Parathyroid adenoma (tissue), 2 donors: ENCODE data around the gene FHOD3.

Experiments used
- H2AFZ ChIP-seq: fragments of 300-600 bp; sonication (generic); one replicate; pipeline ENCODE4 v1.7.0; 2017; ENCODE audit warnings: antibody characterized with exemption, mild to moderate bottlenecking
- H3K27ac ChIP-seq: fragments of 300-600 bp; sonication (generic); one replicate; pipeline ENCODE4 v1.7.0; 2017
- H3K27me3 ChIP-seq: fragments of 300-600 bp; sonication (generic); one replicate; pipeline ENCODE4 v1.7.0; 2017; ENCODE audit warnings: low read length; ENCODE audit not compliant: control insufficient read depth, insufficient read depth
- H3K36me3 ChIP-seq: fragments of 300-600 bp; sonication (generic); one replicate; pipeline ENCODE4 v1.7.0; 2017; ENCODE audit warnings: low read length; ENCODE audit not compliant: control insufficient read depth, insufficient read depth
- H3K4me1 ChIP-seq: fragments of 300-600 bp; sonication (generic); one replicate; pipeline ENCODE4 v1.7.0; 2017; ENCODE audit warnings: control low read depth
- H3K4me2 ChIP-seq: fragments of 300-600 bp; sonication (generic); one replicate; pipeline ENCODE4 v1.7.0; 2017; ENCODE audit warnings: low read length
- H3K4me3 ChIP-seq: fragments of 300-600 bp; sonication (generic); one replicate; pipeline ENCODE4 v1.7.0; 2017; ENCODE audit warnings: low read depth, low read length
- H3K79me2 ChIP-seq: fragments of 300-600 bp; sonication (generic); one replicate; pipeline ENCODE4 v1.7.0; 2017; ENCODE audit warnings: control low read depth
- H3K9ac ChIP-seq: fragments of 300-600 bp; sonication (generic); one replicate; pipeline ENCODE4 v1.7.0; 2017; ENCODE audit warnings: mild to moderate bottlenecking
- H3K9me3 ChIP-seq: fragments of 300-600 bp; sonication (generic); one replicate; pipeline ENCODE4 v1.7.0; 2017; ENCODE audit warnings: low read length; ENCODE audit not compliant: control insufficient read depth
- TF ChIP-seq, protein P1 (sequence below): fragments of 300-600 bp; sonication (generic); IDR thresholded peaks from one replicate; pipeline ENCODE4 v1.7.0; 2017; ENCODE audit warnings: antibody characterized with exemption, mild to moderate bottlenecking
- donor health status: primary hyperparathyroidism.

FHOD3 gene

DNA sequence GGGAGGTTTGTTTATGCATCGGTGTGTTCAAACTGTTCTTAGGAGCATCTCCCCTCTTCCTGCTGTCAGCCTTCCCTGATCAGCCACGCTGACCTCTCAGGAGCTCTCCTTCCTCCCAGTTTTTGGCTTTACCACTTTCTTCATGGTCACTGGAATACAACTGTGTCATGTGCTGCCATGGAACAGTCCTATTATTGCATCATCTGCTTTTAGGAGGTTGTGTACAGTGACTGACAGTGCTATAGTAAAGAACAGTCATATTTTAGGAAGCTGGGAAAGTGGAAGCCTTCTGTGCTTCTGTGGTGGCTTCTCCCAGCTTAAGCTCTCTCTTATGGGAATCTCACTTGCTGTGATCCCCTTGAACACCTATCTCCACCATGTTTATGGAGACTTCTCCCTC lies 365.8 kb downstream of the FHOD3 start:
- H2AFZ ChIP-seq, result no peak overlapping the region
- no peaks in the 10 kb centered on the region for H3K27me3 ChIP-seq
- H3K9me3 ChIP-seq, result no peaks in the 10 kb centered on the region
- no peaks in the 10 kb centered on the region for H3K4me1 ChIP-seq
- H3K9ac ChIP-seq, result no peak overlapping the region
- TF ChIP-seq, protein P1, sequence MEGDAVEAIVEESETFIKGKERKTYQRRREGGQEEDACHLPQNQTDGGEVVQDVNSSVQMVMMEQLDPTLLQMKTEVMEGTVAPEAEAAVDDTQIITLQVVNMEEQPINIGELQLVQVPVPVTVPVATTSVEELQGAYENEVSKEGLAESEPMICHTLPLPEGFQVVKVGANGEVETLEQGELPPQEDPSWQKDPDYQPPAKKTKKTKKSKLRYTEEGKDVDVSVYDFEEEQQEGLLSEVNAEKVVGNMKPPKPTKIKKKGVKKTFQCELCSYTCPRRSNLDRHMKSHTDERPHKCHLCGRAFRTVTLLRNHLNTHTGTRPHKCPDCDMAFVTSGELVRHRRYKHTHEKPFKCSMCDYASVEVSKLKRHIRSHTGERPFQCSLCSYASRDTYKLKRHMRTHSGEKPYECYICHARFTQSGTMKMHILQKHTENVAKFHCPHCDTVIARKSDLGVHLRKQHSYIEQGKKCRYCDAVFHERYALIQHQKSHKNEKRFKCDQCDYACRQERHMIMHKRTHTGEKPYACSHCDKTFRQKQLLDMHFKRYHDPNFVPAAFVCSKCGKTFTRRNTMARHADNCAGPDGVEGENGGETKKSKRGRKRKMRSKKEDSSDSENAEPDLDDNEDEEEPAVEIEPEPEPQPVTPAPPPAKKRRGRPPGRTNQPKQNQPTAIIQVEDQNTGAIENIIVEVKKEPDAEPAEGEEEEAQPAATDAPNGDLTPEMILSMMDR, result no peak
- H3K36me3 ChIP-seq, result no peaks in the 10 kb centered on the region
- H3K79me2 ChIP-seq, result no peaks in the 10 kb centered on the region
- H3K27ac ChIP-seq, result no peak overlapping the region
- H3K4me2 ChIP-seq, result no peak overlapping the region
- no peak overlapping the region for H3K4me3 ChIP-seq

DNA sequence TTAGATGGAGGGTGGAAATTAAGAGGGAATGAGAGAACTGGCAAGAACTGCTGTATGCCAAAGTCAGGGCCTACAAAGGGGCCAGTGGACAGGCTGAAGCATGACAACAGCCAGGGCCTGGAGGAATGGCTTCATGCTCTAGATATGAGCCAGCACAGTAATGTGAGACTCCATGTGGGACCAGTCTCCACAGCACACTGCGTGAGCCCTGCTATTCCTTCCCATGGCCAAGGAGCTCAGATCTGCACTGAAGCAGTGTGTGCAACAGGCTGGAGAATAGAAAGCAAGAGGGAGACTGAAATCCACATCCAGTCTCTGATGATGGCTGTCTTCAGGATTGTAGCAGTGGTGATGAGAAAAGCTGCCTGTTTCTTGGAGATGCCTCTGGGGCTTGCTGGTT lies 368.4 kb downstream of the FHOD3 start:
- no peaks in the 10 kb centered on the region for H3K4me1 ChIP-seq
- H3K36me3 ChIP-seq, result no peaks in the 10 kb centered on the region
- H3K9ac ChIP-seq, result no peak overlapping the region
- no peaks in the 10 kb centered on the region for H3K79me2 ChIP-seq
- no peak overlapping the region for H3K4me3 ChIP-seq
- H3K9me3 ChIP-seq, result no peaks in the 10 kb centered on the region
- TF ChIP-seq, protein P1, result no peak
- no peak overlapping the region for H3K4me2 ChIP-seq
- H3K27ac ChIP-seq, result no peak overlapping the region
- no peak overlapping the region for H2AFZ ChIP-seq
- H3K27me3 ChIP-seq, result no peaks in the 10 kb centered on the region

- H3K36me3 ChIP-seq, result no peaks in the 10 kb centered on the region
These were observed 370.3 kb downstream of the FHOD3 start for GRCh38 chr18:36667811-36668210.

GRCh38 chr18:36668349-36668748 lies 370.8 kb downstream of the FHOD3 start:
- TF ChIP-seq, protein P1, result no peak
- Histone ChIP-seq H3K27ac (no peak overlapping the region), H2AFZ (no peak overlapping the region), H3K9ac (no peak overlapping the region), H3K36me3 (no peaks in the 10 kb centered on the region), H3K4me1 (peaks cover 5% of the 10 kb centered on the region), H3K27me3 (no peaks in the 10 kb centered on the region), H3K9me3 (no peaks in the 10 kb centered on the region), H3K4me2 (no peak overlapping the region), H3K4me3 (no peak overlapping the region), H3K79me2 (no peaks in the 10 kb centered on the region)

More at GRCh38 chr18:36667811-36668210, 370.3 kb downstream of the FHOD3 start:
- TF ChIP-seq, protein P1, result no peak
- no peaks in the 10 kb centered on the region for H3K79me2 ChIP-seq
- H3K27me3 ChIP-seq, result no peaks in the 10 kb centered on the region
- H3K27ac ChIP-seq, result no peak overlapping the region
- H2AFZ ChIP-seq, result no peak overlapping the region
- no peak overlapping the region for H3K9ac ChIP-seq
- no peak overlapping the region for H3K4me3 ChIP-seq
- H3K4me2 ChIP-seq, result no peak overlapping the region
- H3K4me1 ChIP-seq, result peaks cover 2% of the 10 kb centered on the region
- H3K9me3 ChIP-seq, result no peaks in the 10 kb centered on the region
